Measurements from ENCODE around the gene FRMPD2.

DNA sequence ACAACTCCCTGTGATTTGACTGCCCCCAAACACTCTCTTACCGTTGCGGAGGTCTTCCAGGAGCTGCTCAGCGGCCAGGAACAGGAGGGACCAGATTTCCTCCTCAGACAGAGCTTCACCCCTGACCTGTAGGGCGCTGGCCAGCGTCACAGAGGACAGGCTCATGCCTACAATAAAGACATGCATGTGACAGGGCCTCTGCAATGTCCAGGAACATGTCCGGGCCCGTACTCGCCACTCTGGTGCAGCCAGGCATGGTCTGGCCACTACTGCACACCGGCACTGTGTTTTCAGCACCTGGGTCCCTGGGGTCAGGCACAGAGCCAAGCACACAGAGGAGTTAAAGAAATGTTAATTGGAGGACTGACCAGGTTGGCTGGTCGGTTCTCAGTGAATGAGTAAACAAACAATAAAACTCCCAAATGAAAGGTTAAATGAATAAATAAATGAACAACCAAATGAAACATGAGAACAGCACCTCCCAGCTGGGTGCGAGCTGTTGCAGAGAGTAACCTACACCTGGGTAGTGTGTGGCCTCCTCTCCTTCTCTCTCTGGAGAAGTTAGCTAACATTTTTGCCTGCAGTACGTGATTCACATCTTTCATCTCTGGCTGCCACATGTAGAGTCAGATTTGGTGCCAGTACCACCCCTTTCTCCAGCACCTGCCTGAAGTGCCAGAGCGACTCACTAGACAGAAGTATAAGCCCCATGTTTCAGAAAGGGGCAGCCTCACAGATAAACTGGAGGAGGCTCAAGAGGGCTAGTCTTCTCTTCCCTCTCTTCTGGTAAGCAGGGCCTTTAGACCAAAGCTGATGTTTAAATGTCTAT lies 22.8 kb downstream of the FRMPD2 start:
- no peak for TF ChIP-seq EZH2phosphoT487 (IDR thresholded peaks at IDR 0.05; ENCODE audit: borderline replicate concordance, low read depth)
- TF ChIP-seq, protein P1, sequence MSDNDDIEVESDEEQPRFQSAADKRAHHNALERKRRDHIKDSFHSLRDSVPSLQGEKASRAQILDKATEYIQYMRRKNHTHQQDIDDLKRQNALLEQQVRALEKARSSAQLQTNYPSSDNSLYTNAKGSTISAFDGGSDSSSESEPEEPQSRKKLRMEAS (IDR thresholded peaks at IDR 0.05; ENCODE audit: low read depth), result no peak
- TF ChIP-seq RAD21 (IDR thresholded peaks at IDR 0.05; ENCODE audit: low read length), result no peak
- TF ChIP-seq, protein P2, sequence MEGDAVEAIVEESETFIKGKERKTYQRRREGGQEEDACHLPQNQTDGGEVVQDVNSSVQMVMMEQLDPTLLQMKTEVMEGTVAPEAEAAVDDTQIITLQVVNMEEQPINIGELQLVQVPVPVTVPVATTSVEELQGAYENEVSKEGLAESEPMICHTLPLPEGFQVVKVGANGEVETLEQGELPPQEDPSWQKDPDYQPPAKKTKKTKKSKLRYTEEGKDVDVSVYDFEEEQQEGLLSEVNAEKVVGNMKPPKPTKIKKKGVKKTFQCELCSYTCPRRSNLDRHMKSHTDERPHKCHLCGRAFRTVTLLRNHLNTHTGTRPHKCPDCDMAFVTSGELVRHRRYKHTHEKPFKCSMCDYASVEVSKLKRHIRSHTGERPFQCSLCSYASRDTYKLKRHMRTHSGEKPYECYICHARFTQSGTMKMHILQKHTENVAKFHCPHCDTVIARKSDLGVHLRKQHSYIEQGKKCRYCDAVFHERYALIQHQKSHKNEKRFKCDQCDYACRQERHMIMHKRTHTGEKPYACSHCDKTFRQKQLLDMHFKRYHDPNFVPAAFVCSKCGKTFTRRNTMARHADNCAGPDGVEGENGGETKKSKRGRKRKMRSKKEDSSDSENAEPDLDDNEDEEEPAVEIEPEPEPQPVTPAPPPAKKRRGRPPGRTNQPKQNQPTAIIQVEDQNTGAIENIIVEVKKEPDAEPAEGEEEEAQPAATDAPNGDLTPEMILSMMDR (IDR thresholded peaks at IDR 0.05), result no peak
- no peak for TF ChIP-seq NRF1 (IDR thresholded peaks at IDR 0.05; ENCODE audit: low read depth, low read length)
- no peak for TF ChIP-seq JUND (IDR thresholded peaks at IDR 0.05)
- TF ChIP-seq TAF1 (IDR thresholded peaks at IDR 0.05; ENCODE audit: borderline replicate concordance, low read depth, low read length), result no peak
- no peak for TF ChIP-seq TCF12 (IDR thresholded peaks at IDR 0.05)
- TF ChIP-seq FOXM1 (IDR thresholded peaks at IDR 0.05; ENCODE audit: low read depth), result no peak
- TF ChIP-seq, protein P3, sequence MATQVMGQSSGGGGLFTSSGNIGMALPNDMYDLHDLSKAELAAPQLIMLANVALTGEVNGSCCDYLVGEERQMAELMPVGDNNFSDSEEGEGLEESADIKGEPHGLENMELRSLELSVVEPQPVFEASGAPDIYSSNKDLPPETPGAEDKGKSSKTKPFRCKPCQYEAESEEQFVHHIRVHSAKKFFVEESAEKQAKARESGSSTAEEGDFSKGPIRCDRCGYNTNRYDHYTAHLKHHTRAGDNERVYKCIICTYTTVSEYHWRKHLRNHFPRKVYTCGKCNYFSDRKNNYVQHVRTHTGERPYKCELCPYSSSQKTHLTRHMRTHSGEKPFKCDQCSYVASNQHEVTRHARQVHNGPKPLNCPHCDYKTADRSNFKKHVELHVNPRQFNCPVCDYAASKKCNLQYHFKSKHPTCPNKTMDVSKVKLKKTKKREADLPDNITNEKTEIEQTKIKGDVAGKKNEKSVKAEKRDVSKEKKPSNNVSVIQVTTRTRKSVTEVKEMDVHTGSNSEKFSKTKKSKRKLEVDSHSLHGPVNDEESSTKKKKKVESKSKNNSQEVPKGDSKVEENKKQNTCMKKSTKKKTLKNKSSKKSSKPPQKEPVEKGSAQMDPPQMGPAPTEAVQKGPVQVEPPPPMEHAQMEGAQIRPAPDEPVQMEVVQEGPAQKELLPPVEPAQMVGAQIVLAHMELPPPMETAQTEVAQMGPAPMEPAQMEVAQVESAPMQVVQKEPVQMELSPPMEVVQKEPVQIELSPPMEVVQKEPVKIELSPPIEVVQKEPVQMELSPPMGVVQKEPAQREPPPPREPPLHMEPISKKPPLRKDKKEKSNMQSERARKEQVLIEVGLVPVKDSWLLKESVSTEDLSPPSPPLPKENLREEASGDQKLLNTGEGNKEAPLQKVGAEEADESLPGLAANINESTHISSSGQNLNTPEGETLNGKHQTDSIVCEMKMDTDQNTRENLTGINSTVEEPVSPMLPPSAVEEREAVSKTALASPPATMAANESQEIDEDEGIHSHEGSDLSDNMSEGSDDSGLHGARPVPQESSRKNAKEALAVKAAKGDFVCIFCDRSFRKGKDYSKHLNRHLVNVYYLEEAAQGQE (IDR thresholded peaks at IDR 0.05; ENCODE audit: low read depth, low read length), result no peak
- TF ChIP-seq YY1 (IDR thresholded peaks at IDR 0.05; ENCODE audit: low read depth), result no peak
- no peak for TF ChIP-seq POLR2AphosphoS5 (IDR thresholded peaks at IDR 0.05; ENCODE audit: low read depth, low read length)
- TF ChIP-seq GATA2 (CRISPR knock-in tag; IDR thresholded peaks at IDR 0.05), result no peak
- no peak for TF ChIP-seq SIN3A (IDR thresholded peaks at IDR 0.05; ENCODE audit: borderline replicate concordance, low read depth, low read length)
